ENCODE results near the gene CNOT6.

Gene CNOT6

GRCh38 chr5:180603076-180603594, 109.0 kb downstream of the CNOT6 start:
- DNase-seq: no peak

GRCh38 chr5:180604271-180604670, 110.1 kb downstream of the CNOT6 start:
- no peak for DNase-seq

GRCh38 chr5:180605554-180606214, 111.5 kb downstream of the CNOT6 start:
- no peak for DNase-seq

- DNase-seq: no peak
Measured at GRCh38 chr5:180606215-180606785, 112.1 kb downstream of the CNOT6 start.

- DNase-seq: no peak
Measured at GRCh38 chr5:180607861-180608571, 113.8 kb downstream of the CNOT6 start.

GRCh38 chr5:180608572-180609310, 114.6 kb downstream of the CNOT6 start:
- no peak for DNase-seq

GRCh38 chr5:180609386-180609785, 115.2 kb downstream of the CNOT6 start:
- DNase-seq: no peak

GRCh38 chr5:180609817-180610550, 115.8 kb downstream of the CNOT6 start:
- DNase-seq: no peak

GRCh38 chr5:180611140-180611850, 117.1 kb downstream of the CNOT6 start:
- DNase-seq: no peak

- DNase-seq: no peak
Measured at GRCh38 chr5:180612683-180613082, 118.5 kb downstream of the CNOT6 start.

GRCh38 chr5:180613188-180613813, 119.1 kb downstream of the CNOT6 start:
- DNase-seq: no peak

GRCh38 chr5:180613814-180614188, 119.6 kb downstream of the CNOT6 start:
- no peak for DNase-seq

GRCh38 chr5:180618487-180618828, 124.3 kb downstream of the CNOT6 start:
- no peak for DNase-seq

GRCh38 chr5:180618829-180619562, 124.8 kb downstream of the CNOT6 start:
- DNase-seq: no peak

- DNase-seq: no peak
Measured at GRCh38 chr5:180619563-180619915, 125.4 kb downstream of the CNOT6 start.

- no peak for DNase-seq
Measured at GRCh38 chr5:180620014-180620413, 125.8 kb downstream of the CNOT6 start.

GRCh38 chr5:180621311-180621710, 127.1 kb downstream of the CNOT6 start:
- DNase-seq: no peak

GRCh38 chr5:180622910-180623309, 128.7 kb downstream of the CNOT6 start:
- DNase-seq: no peak

GRCh38 chr5:180623411-180623834, 129.2 kb downstream of the CNOT6 start:
- DNase-seq: no peak

- no peak for DNase-seq
Measured at GRCh38 chr5:180623844-180624243, 129.7 kb downstream of the CNOT6 start.

GRCh38 chr5:180624587-180624986, 130.4 kb downstream of the CNOT6 start:
- no peak for DNase-seq

All from midbrain (tissue), 1 donor.